Activated CD8-positive, alpha-beta memory T cell treated with anti-CD3 and anti-CD28 coated beads, Interleukin-2, amount 50 U/mL, for 24 hours (primary cell): ENCODE results near the gene ABCB8.
"Not testable (repeated sequence)": the region's sequence is repeated elsewhere in the genome, so short reads cannot be mapped to it uniquely, and the experiment has no call there.

Experiments used
- DNase-seq: peaks from one replicate; pipeline ENCODE4 v3.0.0-alpha.2; 2020; ENCODE audit errors: extremely low read depth

Gene ABCB8

GRCh38 chr7:150997817-150998216 is 30.4 kb upstream of the ABCB8 start:
- no peak for DNase-seq

- DNase-seq, result no peak
Measured at GRCh38 chr7:150998341-150998740, 29.9 kb upstream of the ABCB8 start.

GRCh38 chr7:150999001-150999400 is 29.2 kb upstream of the ABCB8 start:
- no peak for DNase-seq

GRCh38 chr7:150999497-151000230 is 28.6 kb upstream of the ABCB8 start:
- DNase-seq, result no peak

- no peak for DNase-seq
Measured at GRCh38 chr7:151000897-151001495, 27.3 kb upstream of the ABCB8 start.

GRCh38 chr7:151001546-151001945 is 26.7 kb upstream of the ABCB8 start:
- DNase-seq, result no peak

- no peak for DNase-seq
Measured at GRCh38 chr7:151003572-151003971, 24.7 kb upstream of the ABCB8 start.

- DNase-seq, result no peak
Measured at GRCh38 chr7:151005566-151005965, 22.7 kb upstream of the ABCB8 start.

GRCh38 chr7:151006590-151007300 is 21.5 kb upstream of the ABCB8 start:
- DNase-seq, result no peak

- DNase-seq, result no peak
Measured at GRCh38 chr7:151007469-151007898, 20.8 kb upstream of the ABCB8 start.

GRCh38 chr7:151008143-151008510 is 20.1 kb upstream of the ABCB8 start:
- no peak for DNase-seq

GRCh38 chr7:151008511-151009323 is 19.5 kb upstream of the ABCB8 start:
- peak; percentile 62 for DNase-seq

- no peak for DNase-seq
Measured at GRCh38 chr7:151009327-151010036, 18.8 kb upstream of the ABCB8 start.

GRCh38 chr7:151010037-151010306 is 18.3 kb upstream of the ABCB8 start:
- no peak for DNase-seq

GRCh38 chr7:151010307-151011096 is 17.7 kb upstream of the ABCB8 start:
- DNase-seq, result no peak

- no peak for DNase-seq
Measured at GRCh38 chr7:151011097-151011409, 17.2 kb upstream of the ABCB8 start.

- DNase-seq, result not testable (repeated sequence)
Measured at GRCh38 chr7:151011616-151012015, 16.6 kb upstream of the ABCB8 start.

- DNase-seq, result no peak
Measured at GRCh38 chr7:151012031-151012692, 16.1 kb upstream of the ABCB8 start.

GRCh38 chr7:151012911-151013347 is 15.3 kb upstream of the ABCB8 start:
- DNase-seq, result no peak

GRCh38 chr7:151013356-151013732 is 14.9 kb upstream of the ABCB8 start:
- DNase-seq, result no peak
